GM19397 (cell line): ENCODE results near the gene ZNF761.

Experiments
- ATAC-seq: cut with Tn5 transposase; IDR thresholded peaks from one replicate; pipeline ENCODE4 v1.9.1; 2021; ENCODE audit warnings: mild to moderate bottlenecking, moderate library complexity; ENCODE audit not compliant: unreplicated experiment

ZNF761 gene

DNA sequence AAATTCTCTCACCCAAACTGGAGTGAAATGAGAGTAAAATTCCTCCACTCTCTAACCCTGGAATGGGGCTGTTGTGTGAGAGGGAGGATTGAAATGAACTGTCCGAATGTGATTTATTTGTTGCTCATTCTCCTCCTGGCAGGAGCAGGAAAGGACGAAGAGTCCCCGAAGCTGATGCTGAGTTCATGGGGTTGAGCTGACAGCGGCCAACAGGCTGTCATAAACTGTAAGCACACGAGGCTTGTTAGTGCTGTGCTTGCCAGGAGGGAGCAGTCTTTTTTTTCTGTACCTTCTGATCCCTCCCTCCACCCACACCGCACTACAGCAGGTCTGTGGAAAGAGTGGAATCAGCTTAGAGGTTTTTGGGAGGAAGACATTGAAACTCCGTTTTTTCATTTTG is 73.1 kb downstream of the ZNF761 start:
- no peak for ATAC-seq

DNA sequence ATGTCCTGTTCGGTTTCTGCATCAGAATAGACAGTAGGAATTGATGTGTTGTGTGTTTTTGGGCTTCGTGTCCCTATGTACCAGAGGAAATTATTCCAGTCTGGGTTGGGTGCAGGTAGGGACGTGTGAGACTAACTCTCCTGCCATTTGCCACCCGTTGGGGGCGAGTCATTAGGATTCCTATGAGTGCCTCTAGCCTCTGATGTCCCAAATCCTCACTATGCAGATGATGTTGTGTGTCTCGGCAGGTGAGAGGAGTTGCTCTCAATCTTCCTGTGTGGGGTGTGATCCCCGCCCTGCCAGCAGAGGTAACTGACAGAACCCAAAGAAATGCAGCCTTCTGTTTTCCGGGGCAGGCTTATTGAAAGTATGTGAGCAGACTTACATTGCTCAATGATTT is 74.9 kb downstream of the ZNF761 start:
- ATAC-seq, result no peak
